Measurements from ENCODE around the gene MTIF2.
A peak's percentile ranks its signal among the peaks of the same experiment; 100 is the strongest.
"Not testable (repeated sequence)": the region's sequence is repeated elsewhere in the genome, so short reads cannot be mapped to it uniquely, and the experiment has no call there.

Gene MTIF2

GRCh38 chr2:55231546-55232083 is 37.4 kb downstream of the MTIF2 start:
- DNase-seq (ENCODE audit: low read depth) = peak; percentile 49
- peak overlapping the region; percentile 95 for H3K4me3 ChIP-seq (replicated peaks; ENCODE audit: low read depth, low read length)
- no peak for TF ChIP-seq CTCF (IDR thresholded peaks at IDR 0.05; ENCODE audit: low read length, missing control alignments)

GRCh38 chr2:55230551-55230950 is 38.5 kb downstream of the MTIF2 start:
- DNase-seq (ENCODE audit: low read depth) = no peak
- no peak for TF ChIP-seq CTCF (IDR thresholded peaks at IDR 0.05; ENCODE audit: low read length, missing control alignments)
- H3K4me3 ChIP-seq (replicated peaks; ENCODE audit: low read depth, low read length) = no peak overlapping the region

GRCh38 chr2:55229221-55229620 is 39.8 kb downstream of the MTIF2 start:
- H3K4me3 ChIP-seq (replicated peaks; ENCODE audit: low read depth, low read length) = no peak overlapping the region
- no peak for TF ChIP-seq CTCF (IDR thresholded peaks at IDR 0.05; ENCODE audit: low read length, missing control alignments)
- no peak for DNase-seq (ENCODE audit: low read depth)

- no peak overlapping the region for H3K4me3 ChIP-seq (replicated peaks; ENCODE audit: low read depth, low read length)
- DNase-seq (ENCODE audit: low read depth) = no peak
- TF ChIP-seq CTCF (IDR thresholded peaks at IDR 0.05; ENCODE audit: low read length, missing control alignments) = no peak
These were observed 40.8 kb downstream of the MTIF2 start for GRCh38 chr2:55228226-55228563.

- DNase-seq (ENCODE audit: low read depth) = peak; percentile 44
- H3K4me3 ChIP-seq (replicated peaks; ENCODE audit: low read depth, low read length) = not testable (repeated sequence)
These were observed 41.4 kb downstream of the MTIF2 start for GRCh38 chr2:55227437-55228225.

- H3K4me3 ChIP-seq (replicated peaks; ENCODE audit: low read depth, low read length) = no peak overlapping the region
- TF ChIP-seq CTCF (IDR thresholded peaks at IDR 0.05; ENCODE audit: low read length, missing control alignments) = no peak
- DNase-seq (ENCODE audit: low read depth) = no peak
These were observed 43.5 kb downstream of the MTIF2 start for GRCh38 chr2:55225481-55226020.

- no peak overlapping the region for H3K4me3 ChIP-seq (replicated peaks; ENCODE audit: low read depth, low read length)
- no peak for DNase-seq (ENCODE audit: low read depth)
- TF ChIP-seq CTCF (IDR thresholded peaks at IDR 0.05; ENCODE audit: low read length, missing control alignments) = no peak
These were observed 44.2 kb downstream of the MTIF2 start for GRCh38 chr2:55224761-55225261.
